ENCODE measurements around the gene UTP15. TPM values are rescaled to one million over a fixed set of nuclear protein-coding genes. Genes with fewer than 3 reads are reported as not detected.
A peak's percentile ranks its signal among the peaks of the same experiment; 100 is the strongest.

Gene UTP15
- total RNA-seq (2014; rRNA removed; shearing (Covaris generic)): 50.3 and 56.7 TPM in 2 replicates
- 21.2 and 22.4 TPM in 2 replicates for polyA plus RNA-seq (2015; cell fraction: cytosol; rRNA removed)
- 91.9 and 166 TPM in 2 replicates for polyA plus RNA-seq (2015; cell fraction: nucleus; rRNA removed)

- in situ Hi-C loops (cut with HindIII; ENCODE audit: low pct_unique_long_range_greater_than_20kb, low sequenced_read_pairs): no loop called here
- DNase-seq (ENCODE audit: low read depth, low spot score): peak; percentile 98
Observed at GRCh38 chr5:73565139-73565968, at the start of gene UTP15, which contains the start of gene ANKRA2. Gene UTP15, plus strand, starts transcription at chr5:73565743. Its CDS starts 1,602 bp downstream, at chr5:73567345. Gene ANKRA2, minus strand, starts transcription at chr5:73565639. Its CDS starts 2,758 bp downstream, at chr5:73562881.

GRCh38 chr5:73519531-73520283 lies 45.8 kb upstream of the UTP15 start:
- peak; percentile 93 for DNase-seq (ENCODE audit: low read depth, low spot score)
- in situ Hi-C loops (cut with HindIII; ENCODE audit: low pct_unique_long_range_greater_than_20kb, low sequenced_read_pairs): no loop called here

- no peak for DNase-seq (ENCODE audit: low read depth, low spot score)
- in situ Hi-C loops (cut with HindIII; ENCODE audit: low pct_unique_long_range_greater_than_20kb, low sequenced_read_pairs): no loop called here
Observed at GRCh38 chr5:73522989-73523388, 42.6 kb upstream of the UTP15 start.

GRCh38 chr5:73523861-73524260 lies 41.7 kb upstream of the UTP15 start:
- in situ Hi-C loops (cut with HindIII; ENCODE audit: low pct_unique_long_range_greater_than_20kb, low sequenced_read_pairs): no loop called here
- DNase-seq (ENCODE audit: low read depth, low spot score): no peak

- DNase-seq (ENCODE audit: low read depth, low spot score): no peak
- in situ Hi-C loops (cut with HindIII; ENCODE audit: low pct_unique_long_range_greater_than_20kb, low sequenced_read_pairs): no loop called here
Observed at GRCh38 chr5:73525606-73526203, 39.8 kb upstream of the UTP15 start.

GRCh38 chr5:73528248-73528647 lies 37.3 kb upstream of the UTP15 start:
- peak; percentile 70 for DNase-seq (ENCODE audit: low read depth, low spot score)
- in situ Hi-C loops (cut with HindIII; ENCODE audit: low pct_unique_long_range_greater_than_20kb, low sequenced_read_pairs): no loop called here

GRCh38 chr5:73529081-73529480 lies 36.5 kb upstream of the UTP15 start:
- no peak for DNase-seq (ENCODE audit: low read depth, low spot score)
- in situ Hi-C loops (cut with HindIII; ENCODE audit: low pct_unique_long_range_greater_than_20kb, low sequenced_read_pairs): no loop called here

GRCh38 chr5:73531356-73531755 lies 34.2 kb upstream of the UTP15 start:
- in situ Hi-C loops (cut with HindIII; ENCODE audit: low pct_unique_long_range_greater_than_20kb, low sequenced_read_pairs): no loop called here

GRCh38 chr5:73532195-73532594 lies 33.3 kb upstream of the UTP15 start:
- no peak for DNase-seq (ENCODE audit: low read depth, low spot score)
- in situ Hi-C loops (cut with HindIII; ENCODE audit: low pct_unique_long_range_greater_than_20kb, low sequenced_read_pairs): no loop called here

More at GRCh38 chr5:73531356-73531755, 34.2 kb upstream of the UTP15 start:
- DNase-seq (ENCODE audit: low read depth, low spot score): no peak

- in situ Hi-C loops (cut with HindIII; ENCODE audit: low pct_unique_long_range_greater_than_20kb, low sequenced_read_pairs): no loop called here
- no peak for DNase-seq (ENCODE audit: low read depth, low spot score)
Observed at GRCh38 chr5:73534011-73534644, 31.4 kb upstream of the UTP15 start.

- in situ Hi-C loops (cut with HindIII; ENCODE audit: low pct_unique_long_range_greater_than_20kb, low sequenced_read_pairs): no loop called here
- no peak for DNase-seq (ENCODE audit: low read depth, low spot score)
Observed at GRCh38 chr5:73534971-73535370, 30.6 kb upstream of the UTP15 start.

- no peak for DNase-seq (ENCODE audit: low read depth, low spot score)
- in situ Hi-C loops (cut with HindIII; ENCODE audit: low pct_unique_long_range_greater_than_20kb, low sequenced_read_pairs): no loop called here
Observed at GRCh38 chr5:73539730-73540129, 25.8 kb upstream of the UTP15 start.

- DNase-seq (ENCODE audit: low read depth, low spot score): no peak
- in situ Hi-C loops (cut with HindIII; ENCODE audit: low pct_unique_long_range_greater_than_20kb, low sequenced_read_pairs): no loop called here
Observed at GRCh38 chr5:73540192-73540591, 25.4 kb upstream of the UTP15 start.

GRCh38 chr5:73542020-73542419 lies 23.5 kb upstream of the UTP15 start:
- in situ Hi-C loops (cut with HindIII; ENCODE audit: low pct_unique_long_range_greater_than_20kb, low sequenced_read_pairs): no loop called here

GRCh38 chr5:73544429-73545402 lies 20.8 kb upstream of the UTP15 start:
- in situ Hi-C loops (cut with HindIII; ENCODE audit: low pct_unique_long_range_greater_than_20kb, low sequenced_read_pairs): no loop called here
- peak; percentile 62 for DNase-seq (ENCODE audit: low read depth, low spot score)

More at GRCh38 chr5:73542020-73542419, 23.5 kb upstream of the UTP15 start:
- no peak for DNase-seq (ENCODE audit: low read depth, low spot score)

- in situ Hi-C loops (cut with HindIII; ENCODE audit: low pct_unique_long_range_greater_than_20kb, low sequenced_read_pairs): no loop called here
- DNase-seq (ENCODE audit: low read depth, low spot score): no peak
Observed at GRCh38 chr5:73545403-73545779, 20.2 kb upstream of the UTP15 start.

- in situ Hi-C loops (cut with HindIII; ENCODE audit: low pct_unique_long_range_greater_than_20kb, low sequenced_read_pairs): no loop called here
- peak; percentile 94 for DNase-seq (ENCODE audit: low read depth, low spot score)
Observed at GRCh38 chr5:73550016-73550415, 15.5 kb upstream of the UTP15 start.

Data from SK-MEL-5 (cell line).